Stimulated activated naive CD8-positive, alpha-beta T cell treated with anti-CD3 and anti-CD28 coated beads, Interleukin-15, Interleukin-2, amounts not matched to agents 100 U/mL and 50 U/mL, for 24 hours (primary cell): ENCODE results near the gene INTS1.

Experiments
- ATAC-seq: fragments of 150-1000 bp; cut with Tn5 transposase; one replicate; pipeline ENCODE4 v1.10.0; 2021
- DNase-seq: peaks from one replicate; pipeline ENCODE4 v3.0.0; 2021

INTS1 gene

GRCh38 chr7:1430056-1430845 lies 73.9 kb downstream of the INTS1 start:
- ATAC-seq = no peak

GRCh38 chr7:1428941-1429501 lies 75.2 kb downstream of the INTS1 start:
- no peak for DNase-seq
- no peak for ATAC-seq

More at GRCh38 chr7:1430056-1430845, 73.9 kb downstream of the INTS1 start:
- no peak for DNase-seq

GRCh38 chr7:1427064-1427657 lies 77.0 kb downstream of the INTS1 start:
- no peak for ATAC-seq

GRCh38 chr7:1426474-1426873 lies 77.7 kb downstream of the INTS1 start:
- DNase-seq (no peak), ATAC-seq (no peak)

More at GRCh38 chr7:1427064-1427657, 77.0 kb downstream of the INTS1 start:
- DNase-seq = no peak

- no peak for DNase-seq
- no peak for ATAC-seq
Observed at GRCh38 chr7:1425292-1426136, 78.7 kb downstream of the INTS1 start.

- no peak for DNase-seq
- peak; percentile 11 for ATAC-seq
Observed at GRCh38 chr7:1424041-1424440, 80.1 kb downstream of the INTS1 start.

- ATAC-seq (no peak), DNase-seq (no peak)
Observed at GRCh38 chr7:1423264-1423811, 80.9 kb downstream of the INTS1 start.

GRCh38 chr7:1422512-1423263 lies 81.5 kb downstream of the INTS1 start:
- ATAC-seq (no peak), DNase-seq (no peak)

- no peak for DNase-seq
- no peak for ATAC-seq
Observed at GRCh38 chr7:1421946-1422345, 82.2 kb downstream of the INTS1 start.

GRCh38 chr7:1421020-1421790 lies 83.0 kb downstream of the INTS1 start:
- DNase-seq = no peak
- no peak for ATAC-seq
